IMR-90 (cell line): ENCODE results near the gene ARR3.

Experiments
- CTCF ChIP-seq: conservative IDR thresholded peaks from 2 replicates; pipeline ENCODE4 v1.5.1; 2012; ENCODE audit warnings: mild to moderate bottlenecking, low read depth, low read length, improper control_type of control experiment
- MXI1 ChIP-seq: IDR thresholded peaks from 2 replicates; pipeline ENCODE4 v1.6.1; 2012; ENCODE audit warnings: low read depth, mild to moderate bottlenecking, low read length, moderate library complexity, borderline replicate concordance
- NFE2L2 ChIP-seq: fragments of 150-350 bp; IDR thresholded peaks from 2 replicates; pipeline ENCODE4 v1.6.1; 2016; ENCODE audit warnings: low read depth, mild to moderate bottlenecking, low read length

DNA sequence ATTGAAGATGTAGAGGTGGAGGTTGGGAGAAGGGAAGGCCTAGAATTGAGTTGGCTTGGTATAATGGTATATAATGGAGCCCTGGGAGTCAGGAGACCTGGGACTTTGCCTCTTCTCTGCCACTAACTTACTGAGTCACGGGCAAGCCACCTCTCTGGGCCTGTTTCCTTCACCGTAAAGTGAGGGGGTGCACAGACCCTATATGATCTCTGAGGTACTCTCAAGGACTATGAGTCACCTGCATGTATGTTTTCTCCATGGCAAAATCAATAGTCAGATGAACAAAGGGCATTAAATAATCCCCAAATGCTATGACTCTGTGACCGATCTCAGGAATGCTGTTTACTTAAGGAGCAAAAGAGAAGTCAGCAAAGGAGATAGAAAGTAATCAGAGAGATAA lies 13.2 kb upstream of the ARR3 start:
- TF ChIP-seq CTCF (no peak), MXI1 (no peak), NFE2L2 (no peak)
